ENCODE results near the gene IMPA2.
"Not testable (repeated sequence)": the region's sequence is repeated elsewhere in the genome, so short reads cannot be mapped to it uniquely, and the experiment has no call there.

IMPA2 gene

DNA sequence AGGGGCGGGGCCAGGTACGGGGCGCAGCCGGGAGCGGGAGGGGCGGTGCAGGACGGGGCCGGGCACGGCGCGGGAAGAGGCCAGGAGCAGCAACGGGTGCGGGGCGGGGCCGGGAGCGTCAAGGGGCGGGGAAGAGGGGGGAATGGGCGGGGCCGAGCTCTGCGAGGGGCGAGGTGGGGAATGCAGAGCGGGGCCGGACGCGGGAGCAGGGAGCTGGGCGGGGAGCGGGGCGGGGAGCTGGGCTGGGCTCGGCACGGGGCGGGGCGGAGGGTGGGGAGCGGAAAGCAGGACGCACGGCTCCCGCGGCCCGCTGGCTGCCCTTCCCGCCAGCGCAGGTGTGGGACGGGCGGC lies at the start of gene IMPA2:
Gene IMPA2 (plus strand): TSS at position 316 of the 351 bp plus-strand sequence. CDS start 163 bp downstream, outside the sequence.
- no peak for DNase-seq (ENCODE audit: low read depth in 2 of 2)

DNA sequence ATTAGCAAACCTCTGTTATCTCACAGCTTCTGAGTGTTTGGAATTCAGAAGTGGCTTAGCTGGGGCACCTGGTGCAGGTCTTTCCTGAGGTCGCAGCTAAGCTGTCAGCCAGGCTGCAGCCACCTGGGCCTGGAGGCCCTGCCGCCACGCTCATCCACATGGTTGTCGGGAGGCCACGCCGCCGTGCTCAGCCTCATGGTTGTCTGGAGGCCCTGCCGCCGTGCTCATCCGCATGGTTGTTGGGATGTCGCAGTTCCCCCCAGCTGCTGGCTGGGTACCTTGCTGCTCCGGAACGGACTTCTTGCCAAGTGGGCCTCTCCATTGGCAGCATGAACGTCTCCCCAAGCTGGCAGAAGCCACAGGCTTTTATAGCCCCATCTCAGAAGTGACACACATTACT lies 48.9 kb upstream of the IMPA2 start:
- DNase-seq (ENCODE audit: low read depth in 2 of 2) = no peak

DNA sequence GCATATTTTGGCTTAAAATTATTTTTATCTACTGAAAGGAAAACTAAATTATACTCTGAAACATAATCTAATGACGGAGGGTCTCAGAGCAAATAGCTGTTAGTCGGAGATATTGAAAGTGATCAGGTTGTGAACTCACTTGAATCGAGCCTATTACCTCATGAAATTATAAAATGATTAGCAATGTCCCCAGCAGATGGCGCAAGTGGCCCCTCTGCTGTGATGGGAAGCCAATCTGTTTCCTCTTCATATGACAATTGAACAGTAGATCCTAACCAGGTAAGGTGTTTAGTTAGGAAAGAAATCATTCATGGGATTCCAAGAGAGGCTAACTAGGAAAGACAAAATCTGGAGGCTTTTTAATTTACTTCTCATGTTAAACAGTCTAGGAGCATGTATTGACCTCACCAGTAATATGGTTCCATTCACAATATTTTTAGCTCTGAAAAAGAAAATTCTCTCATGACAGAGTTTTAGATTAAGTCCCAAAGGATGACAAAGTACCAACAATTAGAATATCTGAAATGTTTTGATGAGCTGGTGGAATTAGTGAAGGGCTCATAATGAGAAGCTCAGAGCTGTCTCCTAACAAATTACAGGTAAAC lies 43.3 kb upstream of the IMPA2 start:
- peak; percentile 44 to 60 for DNase-seq (ENCODE audit: low read depth in 2 of 2)

DNA sequence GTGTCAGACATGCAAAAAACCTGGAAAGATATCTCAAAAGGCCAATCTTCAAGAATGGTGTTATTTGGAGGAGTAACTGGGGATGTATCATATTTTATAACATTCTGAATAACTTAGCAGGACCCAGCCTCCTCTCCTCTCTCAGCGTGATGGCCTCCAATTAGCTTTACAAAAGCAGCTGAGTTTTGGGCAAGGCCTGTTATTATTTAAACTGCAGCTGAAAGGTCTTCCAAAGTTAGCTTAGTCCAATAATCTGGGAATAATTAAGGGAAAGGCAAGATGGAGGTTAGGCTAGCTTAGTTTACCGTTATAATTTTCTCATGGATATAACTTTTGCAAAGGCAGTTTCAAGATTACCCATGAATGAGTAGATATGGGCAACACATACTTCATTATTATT lies 40.4 kb upstream of the IMPA2 start:
- DNase-seq (ENCODE audit: low read depth in 2 of 2) = no peak

DNA sequence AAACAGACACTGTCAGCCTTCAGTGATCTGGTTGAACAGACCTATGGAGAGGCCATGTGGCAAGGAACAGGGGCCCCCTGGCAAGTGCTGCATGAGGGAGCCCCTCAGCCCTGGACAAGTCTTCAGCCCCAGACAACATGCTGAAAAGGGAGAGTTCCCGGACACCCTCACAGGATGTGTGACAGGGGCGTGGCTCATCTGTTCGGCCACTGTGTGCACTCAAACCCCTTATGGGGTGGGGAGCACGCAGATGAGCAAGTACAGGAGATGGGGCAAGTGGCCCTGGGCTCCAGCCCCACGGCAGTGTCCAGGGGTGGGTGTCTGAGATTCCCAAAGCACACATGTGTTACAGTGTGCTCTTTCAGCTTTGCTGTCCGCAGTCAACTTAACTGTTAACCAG lies 37.8 kb upstream of the IMPA2 start:
- no peak for DNase-seq (ENCODE audit: low read depth in 2 of 2)

DNA sequence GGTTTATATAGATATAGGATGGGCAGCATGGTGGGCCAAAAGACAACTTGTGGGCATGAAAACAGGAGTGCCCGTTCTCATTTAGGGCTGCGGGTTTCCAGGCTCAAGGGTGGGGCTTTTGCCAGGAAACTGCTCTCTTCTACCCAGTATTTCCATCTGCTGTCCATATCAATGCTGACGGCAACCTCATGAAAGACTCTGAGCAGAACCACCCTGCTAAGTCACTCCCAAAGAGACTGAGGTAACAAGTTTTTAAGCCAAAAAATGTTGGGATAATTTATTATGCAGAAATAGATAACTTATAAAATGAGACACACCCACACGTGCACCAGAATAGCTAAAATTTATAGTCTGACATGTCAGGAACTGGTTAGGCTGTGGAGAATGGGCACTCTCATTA lies 37.1 kb upstream of the IMPA2 start:
- no peak for DNase-seq (ENCODE audit: low read depth in 2 of 2)

DNA sequence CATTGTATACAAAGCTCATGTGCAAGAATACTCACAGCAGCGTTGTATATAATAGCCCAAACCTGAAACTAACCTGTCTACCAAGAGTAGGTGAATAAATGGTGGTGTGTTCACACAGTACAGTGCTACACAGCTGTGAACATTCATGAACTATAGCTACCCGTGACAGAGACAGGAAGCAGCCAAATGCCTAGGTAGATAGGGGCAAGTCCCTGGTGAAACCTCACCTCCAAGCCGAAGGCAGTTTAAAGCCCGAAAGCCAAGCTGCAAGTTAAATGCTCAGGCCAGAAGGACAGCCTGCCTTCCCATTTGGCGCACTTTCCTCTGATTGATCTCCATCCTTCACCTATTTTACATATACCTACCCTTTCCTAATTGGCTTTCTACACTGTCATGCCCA lies 36.5 kb upstream of the IMPA2 start:
- DNase-seq (ENCODE audit: low read depth in 2 of 2) = no peak

DNA sequence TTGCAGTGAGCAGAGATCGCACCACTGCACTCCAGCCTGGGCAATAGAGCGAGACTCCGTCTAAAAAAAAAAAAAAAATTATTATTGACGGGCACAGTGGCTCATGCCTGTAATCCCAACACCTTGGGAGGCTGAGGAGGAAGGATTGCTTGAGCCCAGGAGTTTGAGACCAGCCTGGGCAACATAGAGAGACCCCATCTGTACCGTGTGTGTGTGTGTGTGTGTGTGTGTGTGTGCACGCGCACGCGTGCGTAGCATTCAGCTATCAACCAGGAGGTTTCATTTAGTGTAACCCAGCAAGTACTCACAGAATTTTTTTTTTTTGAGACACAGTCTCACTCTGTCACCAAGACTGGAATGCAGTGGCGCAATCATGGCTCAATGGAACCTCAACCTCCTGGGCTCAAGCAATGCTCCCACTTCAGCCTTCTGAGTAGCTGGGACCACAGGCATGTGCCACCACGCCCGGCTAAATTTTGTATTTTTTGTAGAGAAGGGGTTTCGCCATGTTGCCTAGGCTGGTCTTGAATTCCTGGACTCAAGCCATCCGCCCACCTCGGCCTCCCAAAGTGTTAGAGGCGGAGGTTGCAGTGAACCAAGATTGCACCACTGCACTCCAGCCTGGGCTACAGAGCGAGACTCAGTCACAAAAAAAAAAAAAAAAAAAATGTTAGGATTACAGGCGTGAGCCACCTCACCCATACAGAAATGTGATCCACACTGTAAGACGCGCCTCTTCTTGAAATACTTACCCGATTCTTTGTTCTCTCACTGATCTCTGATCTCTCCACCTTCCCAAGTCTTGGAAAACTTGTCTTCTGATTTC lies 35.3 kb upstream of the IMPA2 start:
- not testable (repeated sequence) for DNase-seq (ENCODE audit: low read depth in 2 of 2)

DNA sequence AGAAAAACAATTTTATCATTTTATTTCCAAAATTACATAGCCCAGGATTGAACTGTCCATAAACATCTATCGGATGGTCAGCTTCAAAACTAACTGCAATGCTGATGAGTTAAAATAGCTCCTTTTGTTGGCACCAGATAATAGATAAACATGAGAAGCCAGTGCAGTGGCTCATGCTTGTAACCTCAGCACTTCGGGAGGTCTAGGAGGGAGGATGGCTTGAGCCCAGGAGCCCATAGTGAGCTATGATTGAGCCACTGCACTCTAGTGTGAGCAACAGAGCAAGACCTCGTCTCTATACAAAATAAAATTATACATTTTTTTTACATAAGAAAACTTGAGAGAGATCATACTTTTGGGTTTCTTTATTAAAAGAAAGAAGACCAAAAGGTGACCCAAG lies 34.6 kb upstream of the IMPA2 start:
- DNase-seq (ENCODE audit: low read depth in 2 of 2) = no peak

DNA sequence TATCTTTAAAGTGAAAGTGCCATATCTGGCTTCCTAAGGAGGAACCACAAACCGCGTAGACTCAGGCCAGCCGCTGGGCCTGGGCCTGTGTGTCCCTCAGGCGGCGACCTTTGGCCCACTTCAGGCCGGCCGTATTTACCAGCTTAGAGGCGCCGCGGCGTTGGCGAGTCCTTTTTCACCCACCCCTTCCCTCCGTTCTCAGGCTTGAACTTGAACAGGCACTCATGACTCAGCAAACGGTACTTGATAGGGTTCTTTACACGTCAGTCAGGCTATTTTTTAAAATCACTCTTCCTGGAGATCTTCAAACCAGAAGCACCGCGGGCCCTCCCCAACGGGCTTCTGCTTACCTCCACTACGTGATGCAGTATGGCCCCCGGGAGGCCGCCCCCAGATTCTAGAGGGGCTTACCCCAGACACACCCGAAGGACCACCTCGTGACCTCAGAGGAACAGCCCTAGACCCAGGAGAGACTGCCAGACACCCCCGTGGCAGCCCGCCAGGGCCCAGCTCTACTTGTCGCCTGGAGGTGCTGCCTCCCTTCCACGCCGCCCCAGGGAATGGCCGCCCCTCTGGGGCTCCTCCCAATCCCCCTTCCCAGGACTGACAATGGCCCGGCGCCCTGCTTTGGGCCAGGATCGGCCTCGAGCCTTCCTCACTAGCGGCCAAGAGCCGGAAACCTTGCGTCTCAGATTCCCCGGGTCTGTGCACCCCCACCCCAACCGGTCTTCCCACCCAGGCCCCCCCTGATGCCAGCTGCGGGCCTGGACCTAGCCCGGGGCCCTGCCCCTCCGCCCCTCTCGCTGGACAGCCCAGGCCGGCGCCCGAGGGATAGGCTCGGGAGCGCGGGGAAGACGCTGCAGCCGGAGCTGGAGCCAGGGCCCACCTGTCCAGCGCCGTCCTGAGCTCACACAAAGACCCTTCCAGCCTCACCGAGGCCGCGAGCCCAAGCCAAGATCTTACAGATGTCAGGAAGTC lies 33.8 kb upstream of the IMPA2 start:
- DNase-seq (ENCODE audit: low read depth in 2 of 2) = peak; percentile 4 to 29

DNA sequence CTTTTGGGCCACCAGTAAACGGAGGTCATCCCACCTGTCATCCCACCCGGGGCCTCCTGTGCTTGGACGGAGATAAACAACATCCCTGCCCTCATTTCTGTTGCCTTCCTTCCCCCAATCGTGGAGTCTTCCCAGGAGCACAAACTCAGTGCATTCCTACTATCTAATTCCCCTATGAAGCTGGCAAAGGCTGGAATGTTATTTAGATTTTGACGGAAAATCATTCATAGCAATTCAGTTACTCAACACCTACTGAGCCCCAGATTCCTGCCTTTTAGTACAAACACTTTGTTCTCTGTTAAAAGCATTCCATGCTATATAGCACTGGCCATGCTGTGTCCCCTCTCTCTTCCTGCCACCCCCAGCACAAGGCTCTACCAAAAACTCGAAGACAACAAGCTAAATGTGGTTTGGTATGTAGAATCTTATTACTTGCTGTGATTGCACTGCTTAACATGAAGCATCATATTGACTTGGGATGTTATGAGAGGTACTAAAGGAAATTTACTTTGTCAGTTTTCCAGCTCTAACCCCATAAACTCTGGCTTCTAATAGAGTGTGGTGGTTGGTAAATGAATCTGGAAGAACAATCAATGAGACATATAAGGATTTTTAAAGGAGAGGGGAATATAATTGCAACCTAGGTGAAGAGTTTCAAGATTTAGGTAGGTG lies 32.3 kb upstream of the IMPA2 start:
- DNase-seq (ENCODE audit: low read depth in 2 of 2) = no peak

DNA sequence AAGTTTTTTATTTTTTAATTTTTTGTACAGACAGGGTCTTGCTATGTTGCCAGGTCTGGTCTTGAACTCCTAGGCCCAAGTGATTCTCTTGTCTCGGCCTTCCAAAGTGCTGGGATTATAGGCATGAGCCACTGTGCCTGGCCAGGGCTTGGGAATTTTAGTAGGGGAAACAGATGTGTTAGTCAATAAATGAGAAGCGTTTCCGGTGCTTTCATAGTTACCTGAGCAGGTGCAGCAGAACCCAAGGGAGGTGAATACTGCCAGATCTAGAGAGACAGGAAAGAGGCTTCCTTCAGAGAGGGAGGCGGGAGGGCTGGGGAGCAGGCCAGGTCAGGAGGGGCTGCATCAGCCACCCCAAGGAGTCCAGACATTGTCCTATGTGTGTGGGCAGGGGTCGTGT lies 30.5 kb upstream of the IMPA2 start:
- no peak for DNase-seq (ENCODE audit: low read depth in 2 of 2)

DNA sequence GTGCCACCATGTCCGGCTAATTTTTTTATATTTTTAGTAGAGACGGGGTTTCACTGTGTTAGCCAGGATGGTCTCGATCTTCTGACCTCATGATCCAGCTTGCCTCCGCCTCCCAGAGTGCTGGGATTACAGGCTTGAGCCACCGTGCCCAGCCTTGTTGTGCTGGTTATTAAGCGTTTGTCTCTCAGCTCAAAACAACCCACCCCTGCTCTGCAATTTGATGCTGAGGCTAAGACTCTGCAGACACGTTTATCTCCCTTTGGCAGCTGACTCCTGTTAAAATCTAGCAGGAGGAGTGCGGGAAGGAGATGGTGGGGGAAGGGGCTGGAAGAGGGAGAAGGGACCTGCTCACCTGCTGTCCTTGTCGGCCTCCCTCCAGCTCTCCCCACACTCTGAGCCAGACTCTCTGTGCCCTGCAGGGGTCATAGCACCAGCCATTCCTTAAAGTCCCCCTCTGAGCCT lies 29.9 kb upstream of the IMPA2 start:
- DNase-seq (ENCODE audit: low read depth in 2 of 2) = no peak

DNA sequence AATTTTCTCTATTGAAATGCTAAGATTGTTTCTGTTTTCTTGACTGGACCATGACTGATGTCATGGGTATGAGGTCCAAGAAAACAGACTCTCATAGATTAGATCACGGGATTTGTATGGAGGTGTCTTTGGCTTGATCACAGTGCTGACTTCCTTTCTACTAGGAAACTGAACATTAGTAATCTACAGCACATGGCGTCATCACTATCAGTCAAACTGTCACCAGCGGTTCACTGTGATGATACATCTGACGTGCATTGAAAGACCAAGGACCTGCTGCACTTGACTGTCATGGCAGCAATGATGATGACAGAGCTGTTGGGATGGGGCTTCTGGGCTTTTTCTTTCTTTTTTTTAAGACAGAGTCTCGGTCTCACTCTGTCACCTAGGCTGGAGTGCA lies 28.2 kb upstream of the IMPA2 start:
- DNase-seq (ENCODE audit: low read depth in 2 of 2) = no peak

DNA sequence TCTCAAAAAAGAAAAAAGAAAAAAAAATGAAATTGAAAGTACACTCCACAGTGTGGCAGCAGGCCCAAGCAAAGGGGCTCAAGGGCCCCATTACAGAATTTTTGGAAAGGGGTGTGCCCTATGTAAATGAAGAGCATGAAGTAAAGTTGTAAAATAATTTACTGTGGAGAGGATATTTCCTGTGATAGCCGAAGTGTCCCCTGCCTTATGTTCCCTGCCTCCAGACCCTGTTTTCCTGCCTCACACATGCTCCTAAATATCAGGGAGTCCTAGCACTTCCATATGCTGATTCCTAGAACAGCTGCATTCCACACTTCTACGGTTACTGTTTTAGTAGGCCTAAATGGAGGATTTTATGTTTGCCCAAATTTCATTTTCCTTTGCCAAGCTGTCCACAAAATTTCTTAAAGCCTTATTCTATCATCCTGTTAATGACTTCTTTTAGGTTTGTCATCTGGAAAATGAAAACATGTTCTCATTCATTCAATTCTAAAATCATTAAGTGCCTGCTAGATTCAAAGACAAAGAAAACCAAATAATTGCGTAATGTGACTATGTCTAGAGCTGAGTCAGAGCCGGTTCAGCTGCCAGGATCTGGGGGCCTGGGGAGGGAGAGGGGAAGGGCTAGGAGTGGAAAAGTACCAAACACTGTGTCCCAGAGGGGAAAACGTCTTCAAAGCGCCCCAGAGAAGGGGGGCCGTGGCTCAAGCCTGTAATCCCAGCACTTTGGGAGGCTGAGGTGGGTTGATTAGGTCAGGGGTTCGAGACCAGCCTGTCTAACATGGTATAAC lies 25.9 kb upstream of the IMPA2 start:
- no peak for DNase-seq (ENCODE audit: low read depth in 2 of 2)

DNA sequence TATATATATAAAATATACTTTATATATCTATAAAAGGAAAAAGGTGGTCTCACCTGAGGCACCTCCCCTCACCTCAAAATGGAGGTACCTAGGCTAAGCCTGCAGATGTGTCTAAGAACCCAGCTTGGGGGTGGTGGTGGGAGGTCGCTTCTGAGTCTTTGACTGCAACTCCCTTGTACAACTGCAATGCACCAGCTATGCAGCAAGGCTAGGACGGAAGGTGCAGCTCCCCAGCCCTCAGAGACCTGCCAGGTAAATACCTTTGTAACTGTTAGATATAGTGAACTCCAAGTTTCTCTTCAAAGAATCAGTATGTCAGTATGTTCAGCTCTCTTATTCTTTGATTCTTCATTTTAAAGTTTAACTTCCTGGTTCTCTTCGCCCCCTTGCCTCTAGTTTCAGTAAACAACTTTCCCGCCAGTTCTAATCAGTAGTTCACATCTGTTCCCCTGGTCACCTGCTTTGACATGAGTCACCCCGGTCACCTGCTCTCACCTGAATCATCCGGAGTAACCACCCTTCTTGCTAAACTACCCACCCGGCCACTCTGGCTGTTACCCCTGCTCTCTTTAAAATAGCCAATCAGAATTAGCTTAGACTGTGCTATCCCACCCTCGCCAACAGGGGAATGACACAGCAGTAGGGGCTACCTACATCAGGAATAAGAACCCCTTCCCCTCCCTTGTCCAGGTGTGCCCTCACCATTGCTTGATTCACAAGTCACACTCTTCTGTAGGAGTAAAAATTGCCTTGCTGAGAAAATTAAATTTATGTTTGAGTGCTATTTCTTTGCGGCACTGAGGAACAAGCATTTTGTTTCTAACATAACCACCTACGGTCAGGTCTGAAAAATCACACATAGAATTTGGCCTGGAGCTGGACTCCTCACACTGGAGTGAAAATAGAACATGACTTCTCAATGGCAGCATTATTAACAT lies 24.7 kb upstream of the IMPA2 start:
- no peak for DNase-seq (ENCODE audit: low read depth in 2 of 2)

DNA sequence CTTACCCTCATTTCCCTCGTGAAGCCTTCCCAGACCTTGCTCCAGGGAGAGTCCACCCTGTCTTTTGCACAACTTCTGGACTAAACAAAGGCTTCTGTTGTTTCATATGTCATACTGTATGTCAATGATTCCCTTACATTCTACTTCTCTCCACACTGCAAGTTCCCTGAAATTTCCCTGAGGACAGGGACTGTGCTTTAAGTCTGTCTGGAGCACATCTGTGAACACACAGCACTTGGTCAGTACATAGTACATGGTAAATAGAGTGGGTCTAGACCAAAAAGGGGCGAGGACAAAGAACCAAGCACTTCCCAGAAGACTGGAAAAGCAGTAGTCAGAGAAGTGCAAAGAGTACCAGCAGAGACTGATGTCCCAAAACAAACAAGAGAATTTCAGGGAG lies 23.7 kb upstream of the IMPA2 start:
- DNase-seq (ENCODE audit: low read depth in 2 of 2) = no peak

DNA sequence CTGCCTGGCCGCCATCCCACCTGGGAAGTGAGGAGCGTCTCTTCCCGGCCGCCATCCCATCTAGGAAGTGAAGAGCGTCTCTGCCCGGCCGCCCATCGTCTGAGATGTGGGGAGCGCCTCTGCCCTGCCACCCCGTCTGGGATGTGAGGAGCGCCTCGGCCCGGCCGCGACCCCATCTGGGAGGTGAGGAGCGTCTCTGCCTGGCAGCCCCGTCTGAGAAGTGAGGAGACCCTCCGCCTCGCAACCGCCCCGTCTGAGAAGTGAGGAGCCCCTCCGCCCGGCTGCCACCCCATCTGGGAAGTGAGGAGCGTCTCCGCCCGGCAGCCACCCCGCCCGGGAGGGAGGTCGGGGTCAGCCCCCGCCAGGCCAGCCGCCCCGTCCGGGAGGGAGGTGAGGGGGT lies 21.7 kb upstream of the IMPA2 start:
- not testable (repeated sequence) for DNase-seq (ENCODE audit: low read depth in 2 of 2)

DNA sequence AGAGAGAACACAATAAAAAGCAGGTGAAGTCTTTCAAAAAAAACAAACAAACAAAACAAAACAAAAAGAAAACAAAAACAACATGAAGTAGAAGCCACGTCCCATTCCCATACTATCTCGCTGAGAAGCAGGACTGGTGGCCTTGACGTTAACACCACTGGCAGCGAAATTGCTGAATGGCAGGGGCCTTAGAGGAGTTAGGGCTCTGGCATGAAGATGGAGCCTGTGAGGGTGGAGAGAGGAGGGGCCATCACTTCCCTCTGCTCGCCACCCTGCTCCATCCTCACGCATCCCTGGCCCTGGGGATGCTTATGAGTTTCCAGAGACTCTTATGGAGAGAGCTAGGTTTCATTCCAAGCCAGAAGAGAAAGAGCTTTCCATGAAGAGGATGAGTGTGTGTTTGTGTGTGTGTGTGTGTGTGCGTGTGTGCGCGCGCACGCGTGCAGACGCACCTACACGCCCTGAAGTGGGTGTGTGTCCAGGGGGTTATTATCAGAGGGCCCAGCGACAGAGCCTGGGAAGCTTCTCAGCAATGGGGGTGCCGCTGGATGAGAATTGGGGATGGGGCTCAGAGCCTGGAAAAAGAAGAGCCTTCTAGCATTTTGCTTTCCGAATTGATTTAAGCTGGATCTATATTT lies 20.4 kb upstream of the IMPA2 start:
- no peak for DNase-seq (ENCODE audit: low read depth in 2 of 2)

Data from stimulated activated CD8-positive, alpha-beta memory T cell treated with anti-CD3 and anti-CD28 coated beads, Interleukin-7, amount 100 ng/mL, for 1 hour (primary cell).